WTC11 (cell line): Measurements from ENCODE around the gene SNRPA. TPM values are rescaled to one million over a fixed set of nuclear protein-coding genes. Genes with fewer than 3 reads are reported as not detected.

Experiments used
- ATAC-seq: fragments of 200-7000 bp; cut with Tn5 transposase; 2 replicates; pipeline ENCODE4 v1.10.0; 2021; ENCODE audit warnings: mild to moderate bottlenecking, moderate library complexity
- CTCF ChIA-PET: fragments of 300-600 bp; sonication (Branson Sonifier 250); formaldehyde crosslinking; loops from one replicate; lab custom pipeline; 2021; ENCODE audit warnings: antibody characterized with exemption; lab: Charles Lee
- POLR2A ChIA-PET: fragments of 350-600 bp; sonication (Branson Sonifier 250); formaldehyde crosslinking; loops from one replicate; lab custom pipeline; 2021; ENCODE audit warnings: antibody characterized with exemption; lab: Charles Lee
- DNase-seq: peaks from one replicate; pipeline ENCODE4 v3.0.0; 2021; ENCODE audit warnings: low spot score
- H3K27ac Mint-ChIP-seq: 2 replicates; pipeline ENCODE4 v1.8.0; 2021; ENCODE audit warnings: mixed read lengths
- H3K27me3 Mint-ChIP-seq: 2 replicates; pipeline ENCODE4 v1.8.0; 2021; ENCODE audit warnings: low read depth, mild to moderate bottlenecking, moderate library complexity, mixed read lengths
- H3K36me3 Mint-ChIP-seq: 2 replicates; pipeline ENCODE4 v1.8.0; 2021; ENCODE audit warnings: mixed read lengths
- H3K4me1 Mint-ChIP-seq: 2 replicates; pipeline ENCODE4 v1.8.0; 2022; ENCODE audit warnings: mixed read lengths
- H3K4me3 Mint-ChIP-seq: 2 replicates; pipeline ENCODE4 v1.8.0; 2021; ENCODE audit warnings: mild to moderate bottlenecking, moderate library complexity, mixed read lengths
- H3K9me3 Mint-ChIP-seq: 2 replicates; pipeline ENCODE4 v1.8.0; 2021; ENCODE audit warnings: mixed read lengths
- CBFB ChIP-seq: sonication (generic); formaldehyde crosslinking; IDR thresholded peaks from 2 replicates; pipeline ENCODE4 v1.8.1; 2022; ENCODE audit warnings: mild to moderate bottlenecking, low read depth, missing genetic modification reagents
- CDX4 ChIP-seq: fragments of 250-450 bp; sonication (Bioruptor Pico); IDR thresholded peaks from 2 replicates; pipeline ENCODE4 v1.9.0; 2021; ENCODE audit warnings: moderate library complexity, mild to moderate bottlenecking, inconsistent platforms, borderline replicate concordance
- E2F4 ChIP-seq: sonication (generic); formaldehyde crosslinking; IDR thresholded peaks from 2 replicates; pipeline ENCODE4 v1.8.1; 2022; ENCODE audit warnings: low read depth, mild to moderate bottlenecking, moderate library complexity, missing genetic modification reagents, borderline replicate concordance
- FOXP4 ChIP-seq: sonication (generic); formaldehyde crosslinking; IDR thresholded peaks from 2 replicates; pipeline ENCODE4 v1.8.0; 2022; ENCODE audit warnings: mild to moderate bottlenecking, missing genetic modification reagents
- GTF2I ChIP-seq: fragments of 250-450 bp; sonication (Bioruptor Pico); conservative IDR thresholded peaks from 2 replicates; pipeline ENCODE4 v1.4.0; 2021; ENCODE audit warnings: mild to moderate bottlenecking
- JUN ChIP-seq: sonication (generic); formaldehyde crosslinking; IDR thresholded peaks from 2 replicates; pipeline ENCODE4 v1.8.0; 2023; ENCODE audit warnings: mild to moderate bottlenecking, missing genetic modification reagents
- SOX15 ChIP-seq: fragments of 250-450 bp; sonication (Bioruptor Pico); IDR thresholded peaks from 2 replicates; pipeline ENCODE4 v1.9.0; 2021; ENCODE audit warnings: mild to moderate bottlenecking
- TEAD1 ChIP-seq: sonication (generic); formaldehyde crosslinking; IDR thresholded peaks from 2 replicates; pipeline ENCODE4 v1.8.0; 2022; ENCODE audit warnings: mild to moderate bottlenecking, missing genetic modification reagents
- TP53 ChIP-seq: sonication (generic); formaldehyde crosslinking; IDR thresholded peaks from 2 replicates; pipeline ENCODE4 v1.8.1; 2023; ENCODE audit warnings: mild to moderate bottlenecking, missing genetic modification reagents
- USF1 ChIP-seq: sonication (generic); formaldehyde crosslinking; IDR thresholded peaks from 2 replicates; pipeline ENCODE4 v1.8.0; 2022; ENCODE audit warnings: mild to moderate bottlenecking, missing genetic modification reagents
- ZBTB21 ChIP-seq: sonication (generic); formaldehyde crosslinking; IDR thresholded peaks from 2 replicates; pipeline ENCODE4 v1.8.1; 2023; ENCODE audit warnings: mild to moderate bottlenecking, missing genetic modification reagents, borderline replicate concordance
- ZNF219 ChIP-seq: sonication (generic); formaldehyde crosslinking; IDR thresholded peaks from 2 replicates; pipeline ENCODE4 v1.8.0; 2023; ENCODE audit warnings: missing genetic modification reagents, mild to moderate bottlenecking, borderline replicate concordance
- ZNF512 ChIP-seq: sonication (generic); formaldehyde crosslinking; IDR thresholded peaks from 2 replicates; pipeline ENCODE4 v1.8.1; 2022; ENCODE audit warnings: missing genetic modification reagents, borderline replicate concordance
- ZNF671 ChIP-seq: fragments of 250-450 bp; sonication (Bioruptor Pico); IDR thresholded peaks from 2 replicates; pipeline ENCODE4 v1.8.0; 2021; ENCODE audit warnings: mild to moderate bottlenecking
- total RNA-seq: library from RNA; stranded (reverse); gene quantifications from 3 replicates; pipeline ENCODE4 v1.2.3, GENCODE V29; 2021
- TF ChIP-seq, protein P1 (sequence below): sonication (generic); formaldehyde crosslinking; conservative IDR thresholded peaks from 2 replicates; pipeline ENCODE4 v1.8.1; 2023; ENCODE audit warnings: mild to moderate bottlenecking, low read depth, missing genetic modification reagents, moderate library complexity
- TF ChIP-seq, protein P2 (sequence below): sonication (generic); formaldehyde crosslinking; IDR thresholded peaks from 2 replicates; pipeline ENCODE4 v1.8.0; 2023; ENCODE audit warnings: mild to moderate bottlenecking, missing genetic modification reagents
- TF ChIP-seq, protein P3 (sequence below): sonication (generic); formaldehyde crosslinking; IDR thresholded peaks from 2 replicates; pipeline ENCODE4 v1.8.1; 2023; ENCODE audit warnings: mild to moderate bottlenecking, missing genetic modification reagents, moderate library complexity

Gene SNRPA
- total RNA-seq, 1 experiment from 2014 or later = 227 TPM

- TF ChIP-seq, protein P1, sequence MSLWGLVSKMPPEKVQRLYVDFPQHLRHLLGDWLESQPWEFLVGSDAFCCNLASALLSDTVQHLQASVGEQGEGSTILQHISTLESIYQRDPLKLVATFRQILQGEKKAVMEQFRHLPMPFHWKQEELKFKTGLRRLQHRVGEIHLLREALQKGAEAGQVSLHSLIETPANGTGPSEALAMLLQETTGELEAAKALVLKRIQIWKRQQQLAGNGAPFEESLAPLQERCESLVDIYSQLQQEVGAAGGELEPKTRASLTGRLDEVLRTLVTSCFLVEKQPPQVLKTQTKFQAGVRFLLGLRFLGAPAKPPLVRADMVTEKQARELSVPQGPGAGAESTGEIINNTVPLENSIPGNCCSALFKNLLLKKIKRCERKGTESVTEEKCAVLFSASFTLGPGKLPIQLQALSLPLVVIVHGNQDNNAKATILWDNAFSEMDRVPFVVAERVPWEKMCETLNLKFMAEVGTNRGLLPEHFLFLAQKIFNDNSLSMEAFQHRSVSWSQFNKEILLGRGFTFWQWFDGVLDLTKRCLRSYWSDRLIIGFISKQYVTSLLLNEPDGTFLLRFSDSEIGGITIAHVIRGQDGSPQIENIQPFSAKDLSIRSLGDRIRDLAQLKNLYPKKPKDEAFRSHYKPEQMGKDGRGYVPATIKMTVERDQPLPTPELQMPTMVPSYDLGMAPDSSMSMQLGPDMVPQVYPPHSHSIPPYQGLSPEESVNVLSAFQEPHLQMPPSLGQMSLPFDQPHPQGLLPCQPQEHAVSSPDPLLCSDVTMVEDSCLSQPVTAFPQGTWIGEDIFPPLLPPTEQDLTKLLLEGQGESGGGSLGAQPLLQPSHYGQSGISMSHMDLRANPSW = no peak
- TF ChIP-seq JUN (CRISPR knock-in tag) (no peak), TEAD1 (CRISPR knock-in tag) (no peak), FOXP4 (CRISPR knock-in tag) (no peak), SOX15 (CRISPR knock-in tag) (no peak)
- TF ChIP-seq, protein P2, sequence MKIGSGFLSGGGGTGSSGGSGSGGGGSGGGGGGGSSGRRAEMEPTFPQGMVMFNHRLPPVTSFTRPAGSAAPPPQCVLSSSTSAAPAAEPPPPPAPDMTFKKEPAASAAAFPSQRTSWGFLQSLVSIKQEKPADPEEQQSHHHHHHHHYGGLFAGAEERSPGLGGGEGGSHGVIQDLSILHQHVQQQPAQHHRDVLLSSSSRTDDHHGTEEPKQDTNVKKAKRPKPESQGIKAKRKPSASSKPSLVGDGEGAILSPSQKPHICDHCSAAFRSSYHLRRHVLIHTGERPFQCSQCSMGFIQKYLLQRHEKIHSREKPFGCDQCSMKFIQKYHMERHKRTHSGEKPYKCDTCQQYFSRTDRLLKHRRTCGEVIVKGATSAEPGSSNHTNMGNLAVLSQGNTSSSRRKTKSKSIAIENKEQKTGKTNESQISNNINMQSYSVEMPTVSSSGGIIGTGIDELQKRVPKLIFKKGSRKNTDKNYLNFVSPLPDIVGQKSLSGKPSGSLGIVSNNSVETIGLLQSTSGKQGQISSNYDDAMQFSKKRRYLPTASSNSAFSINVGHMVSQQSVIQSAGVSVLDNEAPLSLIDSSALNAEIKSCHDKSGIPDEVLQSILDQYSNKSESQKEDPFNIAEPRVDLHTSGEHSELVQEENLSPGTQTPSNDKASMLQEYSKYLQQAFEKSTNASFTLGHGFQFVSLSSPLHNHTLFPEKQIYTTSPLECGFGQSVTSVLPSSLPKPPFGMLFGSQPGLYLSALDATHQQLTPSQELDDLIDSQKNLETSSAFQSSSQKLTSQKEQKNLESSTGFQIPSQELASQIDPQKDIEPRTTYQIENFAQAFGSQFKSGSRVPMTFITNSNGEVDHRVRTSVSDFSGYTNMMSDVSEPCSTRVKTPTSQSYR = no peak
Measured at GRCh38 chr19:40740747-40741146, 10.3 kb upstream of the SNRPA start (continued).

DNA sequence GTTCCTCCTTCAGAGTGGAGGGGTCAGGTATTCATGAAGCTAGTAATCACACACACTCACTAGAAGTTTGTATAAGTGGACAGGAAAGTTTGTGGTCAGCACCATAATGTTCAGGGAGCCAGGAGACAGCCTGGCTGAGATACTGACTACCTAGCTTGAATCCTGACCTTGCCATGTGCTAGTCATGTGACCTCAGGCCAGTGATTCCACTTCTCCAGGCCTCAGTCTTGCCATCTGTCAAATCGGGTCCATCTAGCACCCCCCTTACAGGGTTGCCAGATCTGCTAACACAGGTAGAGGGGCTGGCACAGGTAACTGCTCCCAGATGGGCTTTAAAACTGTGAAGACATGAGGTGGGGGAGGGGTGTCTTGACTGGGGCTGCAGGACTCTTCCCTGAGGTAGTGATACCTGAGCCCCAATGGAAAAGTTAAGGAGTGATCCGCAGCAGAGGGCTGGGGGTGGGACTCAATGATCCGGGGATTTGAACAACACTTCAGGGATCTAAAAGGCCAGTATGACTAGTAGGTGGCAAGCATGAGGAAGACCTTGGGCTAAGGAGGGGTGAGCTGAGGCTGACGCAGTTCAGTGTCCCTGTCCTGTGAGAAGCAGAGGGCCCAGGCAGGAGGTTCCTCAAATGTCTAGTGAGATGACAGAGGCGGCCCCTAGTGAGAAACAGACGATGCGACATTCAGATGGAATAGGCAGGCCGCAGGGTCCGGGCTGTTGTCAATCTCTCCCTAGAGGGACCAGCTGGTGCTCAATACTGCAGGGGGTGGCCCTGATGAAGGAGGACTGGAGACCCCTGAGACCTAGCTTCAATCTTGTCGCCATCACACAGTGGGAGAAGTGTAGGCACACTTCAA is 9.2 kb upstream of the SNRPA start:
- POLR2A ChIA-PET = interaction anchor here (0.7 to 1.6 kb wide), 4 partner anchors 9 to 78 kb away, joined by 3 to 4 read pairs (median 3); partner anchors contain the start of genes COQ8B, ITPKC and SNRPA
- ATAC-seq (no peak), DNase-seq (no peak)
- peak overlapping the region; percentile 84 for H3K27ac Mint-ChIP-seq
- peaks cover 17% of the 10 kb centered on the region for H3K36me3 Mint-ChIP-seq
- no peaks in the 10 kb centered on the region for H3K27me3 Mint-ChIP-seq
- H3K4me1 Mint-ChIP-seq = peaks cover 17% of the 10 kb centered on the region
- no peak for TF ChIP-seq ZNF219
- TF ChIP-seq CDX4 = no peak
- TF ChIP-seq, protein P3, sequence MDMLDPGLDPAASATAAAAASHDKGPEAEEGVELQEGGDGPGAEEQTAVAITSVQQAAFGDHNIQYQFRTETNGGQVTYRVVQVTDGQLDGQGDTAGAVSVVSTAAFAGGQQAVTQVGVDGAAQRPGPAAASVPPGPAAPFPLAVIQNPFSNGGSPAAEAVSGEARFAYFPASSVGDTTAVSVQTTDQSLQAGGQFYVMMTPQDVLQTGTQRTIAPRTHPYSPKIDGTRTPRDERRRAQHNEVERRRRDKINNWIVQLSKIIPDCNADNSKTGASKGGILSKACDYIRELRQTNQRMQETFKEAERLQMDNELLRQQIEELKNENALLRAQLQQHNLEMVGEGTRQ = 0 out of 2 replicates have a peak, but pooled peaks have one; percentile 14
- TF ChIP-seq USF1 (CRISPR knock-in tag) = peak; percentile 71
- CTCF ChIA-PET = interaction anchor here (0.7 to 4.3 kb wide), 7 partner anchors 11 to 78 kb away, joined by 3 to 22 read pairs (median 4); partner anchors contain the start of genes EGLN2 and RAB4B
- no peak overlapping the region for H3K4me3 Mint-ChIP-seq
- no peaks in the 10 kb centered on the region for H3K9me3 Mint-ChIP-seq

- Mint-ChIP-seq H3K27ac (no peak overlapping the region), H3K36me3 (peaks cover 12% of the 10 kb centered on the region), H3K9me3 (no peaks in the 10 kb centered on the region), H3K4me3 (no peak overlapping the region), H3K27me3 (no peaks in the 10 kb centered on the region), H3K4me1 (peaks cover 17% of the 10 kb centered on the region)
- ChIA-PET POLR2A (interaction anchor here (0.5 to 1.6 kb wide), 4 partner anchors 14 to 198 kb away, joined by 3 to 4 read pairs (median 3); partner anchors contain the start of genes COQ8B and ITPKC), CTCF (interaction anchor here (0.7 to 4.3 kb wide), 7 partner anchors 10 to 79 kb away, joined by 3 to 22 read pairs (median 4); partner anchors contain the start of genes EGLN2 and RAB4B)
- DNase-seq (no peak), ATAC-seq (no peak)
- TF ChIP-seq ZNF512 (CRISPR knock-in tag) = no peak
- no peak for TF ChIP-seq ZNF671
- TF ChIP-seq ZBTB21 (CRISPR knock-in tag) = no peak
- no peak for TF ChIP-seq E2F4
- TF ChIP-seq CBFB (CRISPR knock-in tag) = no peak
- no peak for TF ChIP-seq TP53 (CRISPR knock-in tag)
- TF ChIP-seq GTF2I = no peak
Measured at GRCh38 chr19:40742477-40742876, 8.5 kb upstream of the SNRPA start.
